Activated CD4-positive, alpha-beta T cell treated with anti-CD3 and anti-CD28 coated beads, Interleukin-2, Interleukin-4, amounts not matched to agents 100 ng/mL and 50 ng/mL, durations not matched to agents 16 hours and 8 hours (primary cell): ENCODE data around the gene PBX1.
"Not testable (repeated sequence)": the region's sequence is repeated elsewhere in the genome, so short reads cannot be mapped to it uniquely, and the experiment has no call there.

Experiments used
- DNase-seq: peaks from one replicate; pipeline ENCODE4 v3.0.0-alpha.2; 2020; ENCODE audit warnings: low spot score

PBX1 gene

DNA sequence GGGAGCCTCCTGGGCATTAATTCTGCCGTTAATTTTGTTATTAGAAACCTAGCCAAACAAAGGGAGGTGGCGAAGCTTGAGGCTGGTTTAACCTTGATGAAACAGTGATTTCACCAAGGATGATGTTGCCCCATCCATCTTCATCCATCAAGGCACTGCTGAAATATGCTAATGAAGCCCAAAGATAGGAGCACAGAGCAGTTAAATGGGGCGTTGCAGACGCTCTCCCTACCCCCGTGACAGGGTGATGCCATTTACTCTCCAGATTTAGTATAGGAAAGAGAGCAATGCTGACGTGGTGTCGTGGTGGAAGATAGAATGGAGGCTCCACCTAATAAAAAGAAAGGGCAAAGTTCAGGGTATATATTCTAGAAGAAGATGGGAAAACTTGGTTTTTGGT lies 84.0 kb downstream of the PBX1 start:
- DNase-seq, result no peak

DNA sequence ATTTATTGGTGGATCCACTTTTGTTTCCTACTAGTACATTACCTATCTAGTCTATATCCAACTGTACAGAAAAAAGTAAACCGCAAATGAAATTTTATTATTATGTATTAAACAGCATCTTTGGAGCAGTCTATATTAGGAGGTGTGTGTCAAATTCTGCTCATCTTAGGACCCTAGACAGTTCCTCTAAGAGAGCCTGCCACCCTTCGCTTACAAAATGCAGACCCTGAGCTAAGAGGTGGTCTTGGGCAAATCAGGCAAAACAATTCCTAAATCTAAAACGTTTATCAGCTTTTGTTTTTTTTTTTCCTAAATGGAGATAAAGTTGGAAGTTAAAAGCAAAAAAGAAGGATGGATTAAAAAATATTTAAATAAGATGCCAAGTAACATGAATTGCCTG lies 85.3 kb downstream of the PBX1 start:
- no peak for DNase-seq

DNA sequence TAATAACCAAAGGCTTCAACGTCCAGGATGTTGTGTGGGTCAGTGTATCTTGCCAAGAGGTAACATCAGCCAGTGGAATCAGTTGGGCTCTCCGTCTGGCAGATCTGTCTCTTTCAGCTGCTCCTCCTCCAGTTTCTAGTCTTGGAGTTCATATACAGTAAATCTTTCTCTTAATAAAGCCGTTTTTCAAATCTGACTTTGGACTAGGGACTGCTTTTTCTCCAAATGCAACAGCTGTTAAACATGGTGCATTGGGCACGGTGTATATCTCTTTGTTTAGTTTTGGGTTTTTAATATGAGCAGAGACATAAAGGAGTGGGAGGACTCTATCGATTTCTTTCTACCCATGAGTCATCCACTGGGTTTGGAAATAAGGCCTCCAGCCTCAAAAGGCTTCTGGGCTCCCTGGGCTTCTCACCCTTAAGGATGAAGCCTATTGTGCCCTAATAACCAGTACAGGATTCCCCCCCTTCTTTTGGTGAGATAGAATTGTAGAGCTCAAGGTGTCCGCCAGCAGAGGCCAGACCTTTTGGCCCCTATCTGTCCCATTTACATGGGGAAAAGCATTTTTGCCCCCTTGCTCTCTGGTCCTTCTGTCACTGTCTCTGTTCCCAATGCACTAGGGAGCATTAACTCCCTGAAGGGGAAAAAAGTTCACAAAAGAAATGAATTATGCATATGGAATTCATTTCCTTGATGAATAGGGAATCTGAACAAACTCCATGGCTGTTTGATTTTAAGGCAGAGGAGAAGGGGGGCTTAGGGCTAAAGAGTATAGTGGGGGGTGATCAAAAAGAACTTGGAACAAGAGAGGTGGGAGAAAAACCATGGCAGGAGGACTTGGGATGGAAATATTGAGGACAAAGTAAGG lies 86.0 kb downstream of the PBX1 start:
- no peak for DNase-seq

DNA sequence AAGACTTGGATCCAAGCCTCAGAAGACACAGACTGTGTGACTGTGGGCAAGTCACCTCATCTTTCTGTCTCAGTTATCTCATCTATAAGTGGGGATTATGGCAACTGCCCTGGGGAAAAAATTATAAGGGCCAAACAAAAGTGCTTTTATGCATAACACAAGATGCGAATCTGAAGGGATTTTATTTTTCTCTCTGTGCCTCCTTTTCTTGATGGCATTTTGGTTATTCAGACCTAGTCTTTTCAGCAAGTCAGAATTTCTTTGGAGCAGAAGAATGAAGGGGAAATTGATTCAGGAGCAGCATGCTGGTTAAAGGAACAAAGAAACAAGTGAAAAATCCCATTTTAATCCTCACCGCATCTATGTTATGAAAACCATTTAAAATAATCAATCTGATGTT lies 86.9 kb downstream of the PBX1 start:
- DNase-seq, result no peak

DNA sequence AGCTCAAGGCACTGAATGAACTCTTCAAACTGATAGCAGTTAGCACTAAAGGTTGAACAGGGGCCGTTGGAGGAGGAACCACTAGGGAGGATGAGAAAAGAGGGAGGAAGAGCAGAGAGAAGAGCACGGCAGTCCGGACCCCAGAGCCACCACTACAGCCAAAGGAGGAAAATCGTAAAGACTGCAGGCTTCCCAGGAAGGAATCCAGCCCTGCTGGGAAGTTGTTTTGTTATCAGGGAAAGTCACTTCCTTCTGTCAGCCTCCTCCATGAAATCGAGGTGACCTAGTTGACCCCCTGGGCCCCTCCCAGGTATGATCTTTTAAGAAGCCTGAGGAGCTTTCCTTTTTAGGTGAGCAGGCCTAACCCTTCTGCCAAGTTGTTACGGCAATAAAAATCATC lies 88.2 kb downstream of the PBX1 start:
- no peak for DNase-seq

DNA sequence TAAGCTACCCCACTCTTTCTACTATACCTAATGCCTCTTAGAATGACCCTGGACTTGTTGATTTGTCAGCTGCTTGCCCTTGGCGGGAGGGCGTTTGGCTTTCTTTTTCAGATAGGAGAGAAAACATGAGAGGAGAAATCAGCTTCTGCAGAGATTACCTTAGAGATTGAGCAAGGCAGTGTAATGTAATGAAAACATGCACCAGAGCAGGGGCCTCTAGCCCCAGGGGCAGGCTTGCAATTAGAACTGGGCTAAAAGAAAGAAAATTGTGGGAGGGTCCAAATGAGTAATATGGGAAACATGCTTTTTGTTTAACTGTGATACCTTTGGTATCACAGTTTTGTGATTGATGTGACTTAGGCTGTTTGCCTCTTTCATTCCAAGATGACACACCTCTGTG lies 89.7 kb downstream of the PBX1 start:
- no peak for DNase-seq

DNA sequence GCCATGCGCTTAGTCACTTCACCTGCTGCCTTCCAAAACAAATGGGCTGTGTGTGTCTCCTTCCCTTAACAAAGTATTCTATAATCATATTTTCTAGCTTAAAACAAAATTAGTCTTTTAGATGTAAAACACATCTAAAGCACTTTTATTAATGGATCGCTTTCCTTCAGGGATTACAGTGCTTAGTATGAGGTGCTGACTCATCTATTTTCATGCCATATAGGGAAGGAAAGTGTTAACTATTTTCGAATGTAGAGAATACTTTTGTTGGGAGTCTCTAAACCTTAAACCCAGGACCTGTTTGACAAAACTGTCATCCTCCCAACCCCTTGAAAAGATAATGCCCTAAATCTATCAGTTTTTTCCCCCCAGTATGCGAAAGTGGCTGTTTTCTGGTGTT lies 90.2 kb downstream of the PBX1 start:
- no peak for DNase-seq

DNA sequence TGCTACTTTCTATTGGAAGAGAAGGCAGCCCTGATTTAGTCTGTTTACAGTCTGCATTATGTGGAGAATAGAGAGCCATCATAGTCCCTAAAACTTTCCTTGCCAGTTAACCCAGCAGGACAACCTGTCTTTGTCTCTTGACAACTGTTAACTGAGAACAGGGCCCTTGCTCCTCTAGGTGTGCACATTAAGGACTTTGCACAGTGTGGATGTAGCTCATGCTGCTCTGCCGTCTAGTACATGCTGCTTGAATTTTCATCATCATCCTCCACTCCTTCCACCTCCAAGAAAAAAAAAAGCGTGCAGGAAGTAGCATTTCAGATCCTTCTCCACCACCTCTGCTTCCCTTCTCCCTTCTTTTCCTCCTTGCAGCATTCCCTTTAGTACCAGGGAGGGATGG lies 91.5 kb downstream of the PBX1 start:
- no peak for DNase-seq

DNA sequence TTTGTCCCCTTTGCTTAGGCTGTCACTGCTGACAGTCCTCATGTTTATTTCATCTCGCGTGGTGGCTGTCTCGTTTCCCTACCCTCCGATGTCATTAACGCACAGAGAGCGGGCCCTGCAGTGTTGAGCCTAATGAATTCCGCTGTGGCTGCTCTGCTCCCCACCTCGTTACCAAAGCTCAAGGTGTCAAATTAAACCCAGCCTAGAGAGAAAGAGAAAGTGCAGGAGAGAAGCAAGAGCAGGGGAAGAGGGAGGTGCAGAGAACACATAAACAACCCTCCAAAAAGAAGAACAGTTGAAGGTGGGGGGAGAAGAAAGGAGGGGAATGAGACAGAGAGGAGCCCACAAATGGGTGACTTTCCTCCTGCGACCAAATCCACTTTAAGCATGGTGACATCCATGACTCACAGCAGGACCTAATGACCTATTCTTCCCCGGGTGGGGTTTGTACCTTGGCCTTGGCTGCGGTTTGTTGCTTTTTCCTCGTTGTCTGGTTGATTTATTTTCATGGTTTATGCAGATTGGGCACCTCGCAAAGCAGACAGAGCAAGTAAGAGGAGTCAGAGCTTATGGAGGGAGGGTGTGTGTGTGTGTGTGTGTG lies 92.5 kb downstream of the PBX1 start:
- DNase-seq, result no peak

DNA sequence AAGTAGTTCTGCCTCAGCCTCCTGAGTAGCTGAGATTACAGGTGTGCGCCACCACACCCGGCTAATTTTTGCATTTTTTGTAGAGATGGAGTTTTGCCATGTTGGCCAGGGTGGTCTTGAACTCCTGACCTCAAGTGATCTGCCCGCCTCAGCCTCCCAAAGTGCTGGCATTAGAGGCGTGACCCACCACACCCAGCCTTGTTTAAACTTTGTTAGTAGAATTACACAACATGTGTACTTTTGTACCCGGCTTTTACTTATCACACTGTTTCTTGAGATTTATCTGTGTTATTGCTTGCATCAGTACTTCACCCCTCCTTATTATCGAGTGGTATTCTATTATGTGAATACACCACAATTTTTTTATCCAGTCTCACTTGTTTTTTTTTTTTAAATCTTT lies 94.0 kb downstream of the PBX1 start:
- DNase-seq, result not testable (repeated sequence)

DNA sequence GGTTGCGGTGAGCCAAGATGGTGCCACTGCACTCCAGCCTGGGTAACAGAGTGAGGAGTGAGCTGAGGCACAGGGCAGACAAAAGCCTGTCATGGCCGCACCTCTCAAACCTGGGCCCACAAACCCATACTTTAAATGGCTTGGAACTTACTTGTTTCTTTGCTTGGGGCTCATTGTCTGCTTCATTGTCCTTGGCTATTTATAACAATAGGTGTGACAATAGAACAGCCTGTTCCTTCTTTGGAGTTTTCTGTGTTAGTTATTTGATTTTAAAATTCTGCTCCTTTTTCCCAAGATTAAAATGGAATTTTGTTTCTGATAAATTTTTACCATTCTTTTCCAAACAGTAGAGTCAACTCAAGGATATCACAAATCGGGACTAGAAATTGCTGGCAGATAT lies 94.7 kb downstream of the PBX1 start:
- DNase-seq, result no peak

DNA sequence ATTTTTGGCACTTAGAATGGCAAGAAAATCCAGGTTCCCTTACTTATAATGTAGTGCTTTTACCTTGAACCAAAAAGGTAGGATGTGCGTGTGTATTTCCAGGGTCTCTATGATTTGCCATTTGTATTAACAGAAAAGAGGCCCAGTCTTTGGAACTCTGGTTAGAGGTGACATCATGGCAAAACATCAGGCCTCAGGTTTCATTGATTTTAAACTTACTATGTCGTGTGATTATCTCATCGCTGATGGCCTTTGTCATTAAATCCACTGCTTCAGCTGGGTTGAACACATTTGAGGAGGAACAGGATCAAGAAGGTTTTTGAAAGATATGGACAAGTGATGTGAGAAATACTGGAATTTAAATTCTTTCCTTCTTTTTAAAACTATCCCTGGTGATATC lies 95.2 kb downstream of the PBX1 start:
- no peak for DNase-seq

DNA sequence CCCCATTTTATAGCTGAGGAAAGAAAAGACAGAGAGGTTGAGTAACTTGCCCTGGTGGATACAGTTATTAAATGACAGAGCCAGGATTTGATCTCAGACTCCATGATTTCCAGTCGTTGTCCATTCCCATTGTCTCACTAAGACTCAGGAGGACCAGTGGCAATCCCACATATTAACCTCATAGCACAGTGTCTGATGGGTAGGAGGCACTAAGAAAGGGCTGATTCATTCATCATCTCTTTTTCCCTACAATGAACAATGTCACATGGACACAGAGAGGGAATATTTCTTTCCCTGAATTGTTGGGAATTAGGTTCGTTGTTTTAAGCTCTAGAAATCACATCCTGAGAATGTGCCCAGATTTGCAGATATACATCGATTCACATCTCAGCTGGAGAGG lies 99.9 kb downstream of the PBX1 start:
- no peak for DNase-seq

DNA sequence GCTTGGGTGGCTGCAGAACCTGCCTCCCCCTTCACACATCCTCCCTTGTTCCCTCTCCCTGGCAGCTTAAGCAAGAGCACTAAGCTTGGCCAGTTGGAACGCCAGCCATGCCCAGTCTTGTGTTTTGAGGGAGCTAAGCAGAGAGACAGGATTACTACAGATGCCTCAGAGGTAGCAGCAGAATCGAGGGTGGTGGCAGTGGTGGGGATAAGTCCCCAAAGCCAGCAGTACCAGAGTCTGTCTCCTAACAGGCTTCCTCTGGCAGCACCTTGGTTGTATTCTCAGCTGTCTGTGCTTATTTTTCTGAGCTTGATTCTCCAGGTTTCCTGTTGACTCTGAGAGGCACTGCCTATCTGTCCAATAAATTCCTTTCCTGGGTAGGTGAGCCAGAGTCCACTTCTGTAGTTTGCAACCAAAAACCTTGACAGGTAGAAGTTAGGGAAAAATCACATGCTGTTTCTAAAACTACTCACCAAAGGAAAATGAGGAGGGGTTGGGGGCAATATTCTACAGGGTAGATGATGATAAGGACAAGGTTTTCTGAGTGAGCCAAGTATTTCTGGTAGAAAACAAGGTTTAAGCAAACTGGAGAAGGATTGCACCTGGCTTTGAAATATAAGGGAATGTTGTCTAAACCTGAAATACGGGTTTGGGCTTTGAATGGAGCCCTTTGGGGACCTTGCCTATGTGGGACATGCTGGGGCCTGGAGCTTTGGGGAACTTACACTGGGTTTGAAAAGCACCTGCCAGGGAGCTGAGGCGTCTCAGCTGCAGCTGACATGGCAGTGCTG lies 100.8 kb downstream of the PBX1 start:
- no peak for DNase-seq

DNA sequence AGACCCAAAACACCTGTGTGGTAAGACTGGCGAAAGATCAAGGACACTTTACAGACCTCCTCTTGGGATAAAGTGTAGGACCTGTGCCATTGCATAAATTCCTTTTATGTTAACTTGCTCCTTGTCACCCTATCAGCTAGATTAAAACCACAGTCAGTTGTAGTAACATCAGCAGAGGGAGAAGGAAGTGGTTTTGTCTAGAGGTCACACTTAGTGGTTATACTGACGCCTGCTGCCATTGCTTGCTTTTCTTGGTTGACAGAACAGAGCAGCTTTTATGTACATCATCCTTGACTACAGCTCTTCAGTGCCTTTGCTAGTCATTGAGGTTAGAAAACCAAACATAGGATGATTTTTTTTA lies 101.4 kb downstream of the PBX1 start:
- peak; percentile 30 for DNase-seq

DNA sequence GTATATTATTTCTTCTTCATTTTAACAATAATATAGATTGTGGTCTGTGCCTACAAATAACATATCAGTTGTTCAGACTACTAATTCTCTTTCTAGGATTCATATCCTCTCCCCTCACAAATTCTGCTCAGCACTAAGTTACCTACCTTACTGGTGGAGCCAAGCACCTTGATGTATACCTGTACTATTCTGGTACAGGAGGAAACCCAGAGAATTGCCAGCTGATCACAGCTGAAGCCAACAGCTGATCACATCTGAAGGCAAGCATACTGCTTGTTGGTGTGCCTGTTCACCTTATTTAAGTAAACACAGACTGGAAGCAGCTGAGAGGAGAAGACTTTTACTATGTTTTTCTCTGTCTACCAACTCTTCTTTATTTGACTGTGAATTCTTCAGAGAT lies 101.8 kb downstream of the PBX1 start:
- DNase-seq, result no peak

DNA sequence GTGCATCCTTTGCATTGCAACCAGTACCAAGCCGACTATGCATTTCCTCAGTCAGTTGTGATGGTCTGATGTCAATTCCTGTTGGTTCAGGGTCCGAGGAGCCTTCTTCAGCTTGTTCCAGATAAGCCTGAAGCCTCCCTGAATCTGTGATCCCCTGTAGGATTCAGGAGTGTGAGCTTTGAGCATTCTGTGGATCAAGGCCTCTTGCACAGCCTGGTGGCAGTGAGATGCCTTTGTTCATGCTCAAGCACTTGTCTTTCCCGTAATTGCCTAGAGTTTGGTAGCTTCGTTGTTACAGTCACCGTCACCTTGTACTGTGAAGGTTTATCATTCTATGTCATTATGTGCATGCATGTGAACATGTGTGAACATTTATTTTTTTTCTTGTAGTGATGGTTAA lies 103.5 kb downstream of the PBX1 start:
- no peak for DNase-seq

DNA sequence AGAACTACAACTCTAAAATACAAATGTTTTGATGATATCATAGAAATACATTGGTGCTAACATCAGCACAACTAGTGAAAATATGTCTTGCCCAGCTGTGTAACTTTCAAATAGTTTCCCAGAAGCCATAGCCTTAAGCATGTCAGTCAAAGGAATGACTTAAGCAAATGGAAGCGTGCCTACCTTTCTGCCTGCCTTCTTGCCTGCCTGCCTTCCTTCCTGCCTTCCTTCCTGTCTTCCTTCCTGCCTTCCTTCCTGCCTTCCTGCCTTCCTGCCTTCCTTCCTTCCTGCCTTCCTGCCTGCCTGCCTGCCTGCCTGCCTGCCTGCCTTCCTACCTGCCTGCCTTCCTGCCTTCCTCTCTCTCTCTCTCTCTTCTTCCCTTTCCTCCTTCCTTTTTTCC lies 104.0 kb downstream of the PBX1 start:
- DNase-seq, result no peak

DNA sequence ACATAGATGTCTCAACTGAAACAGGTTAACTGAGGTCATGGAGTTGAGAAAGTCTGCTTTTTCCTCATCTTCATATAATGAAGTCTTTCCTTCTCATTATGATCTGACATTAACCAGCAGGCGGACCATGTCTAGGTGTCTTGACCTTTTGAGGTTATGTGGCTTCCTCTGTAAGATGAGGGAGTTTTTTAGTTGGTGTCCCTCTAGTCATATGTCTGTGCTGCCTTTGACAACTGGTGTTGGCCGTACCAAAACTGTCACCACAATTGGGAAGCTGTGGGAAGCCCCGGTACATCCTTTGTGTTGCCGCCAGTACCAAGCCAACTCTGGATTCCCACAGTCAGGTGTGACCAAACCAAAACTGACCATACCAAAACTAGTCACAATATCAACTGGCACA lies 105.1 kb downstream of the PBX1 start:
- DNase-seq, result no peak

DNA sequence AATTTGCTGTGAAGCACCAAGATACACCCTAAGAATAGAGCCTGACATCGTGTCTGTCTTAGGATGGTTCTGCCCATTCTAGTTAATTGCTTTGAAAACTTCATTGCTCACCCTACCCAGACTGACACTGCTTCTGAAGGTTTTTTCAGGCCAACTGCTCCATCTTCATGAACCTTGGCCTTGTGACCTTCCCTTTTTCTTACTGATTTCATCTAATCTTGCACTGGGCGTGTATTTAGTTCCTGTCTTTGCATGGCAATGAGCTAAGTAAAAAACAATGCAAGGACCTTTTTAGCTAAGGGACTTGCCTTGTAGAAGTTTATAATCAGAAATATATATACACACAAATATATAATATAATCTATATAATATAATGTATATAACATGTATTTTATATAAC lies 108.0 kb downstream of the PBX1 start:
- no peak for DNase-seq

DNA sequence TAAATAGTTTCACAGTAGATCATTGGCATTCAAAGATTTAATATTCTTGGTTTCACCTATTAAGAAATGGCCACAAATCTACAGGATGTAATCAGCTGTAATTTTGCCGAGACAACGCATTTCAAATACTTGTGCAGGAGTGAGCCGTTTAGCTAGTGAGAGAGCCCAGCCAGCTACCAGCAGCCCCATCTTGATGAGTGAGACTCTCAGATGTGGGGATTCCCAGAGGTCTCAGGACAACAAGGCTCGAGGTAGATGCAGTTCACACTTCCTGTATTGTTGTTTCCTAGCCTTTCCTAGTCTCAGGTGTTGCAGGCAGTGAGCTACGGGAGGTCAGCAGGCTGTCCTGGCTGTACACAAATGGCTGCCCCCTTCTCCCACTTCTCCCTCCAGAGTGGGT lies 108.6 kb downstream of the PBX1 start:
- DNase-seq, result no peak

DNA sequence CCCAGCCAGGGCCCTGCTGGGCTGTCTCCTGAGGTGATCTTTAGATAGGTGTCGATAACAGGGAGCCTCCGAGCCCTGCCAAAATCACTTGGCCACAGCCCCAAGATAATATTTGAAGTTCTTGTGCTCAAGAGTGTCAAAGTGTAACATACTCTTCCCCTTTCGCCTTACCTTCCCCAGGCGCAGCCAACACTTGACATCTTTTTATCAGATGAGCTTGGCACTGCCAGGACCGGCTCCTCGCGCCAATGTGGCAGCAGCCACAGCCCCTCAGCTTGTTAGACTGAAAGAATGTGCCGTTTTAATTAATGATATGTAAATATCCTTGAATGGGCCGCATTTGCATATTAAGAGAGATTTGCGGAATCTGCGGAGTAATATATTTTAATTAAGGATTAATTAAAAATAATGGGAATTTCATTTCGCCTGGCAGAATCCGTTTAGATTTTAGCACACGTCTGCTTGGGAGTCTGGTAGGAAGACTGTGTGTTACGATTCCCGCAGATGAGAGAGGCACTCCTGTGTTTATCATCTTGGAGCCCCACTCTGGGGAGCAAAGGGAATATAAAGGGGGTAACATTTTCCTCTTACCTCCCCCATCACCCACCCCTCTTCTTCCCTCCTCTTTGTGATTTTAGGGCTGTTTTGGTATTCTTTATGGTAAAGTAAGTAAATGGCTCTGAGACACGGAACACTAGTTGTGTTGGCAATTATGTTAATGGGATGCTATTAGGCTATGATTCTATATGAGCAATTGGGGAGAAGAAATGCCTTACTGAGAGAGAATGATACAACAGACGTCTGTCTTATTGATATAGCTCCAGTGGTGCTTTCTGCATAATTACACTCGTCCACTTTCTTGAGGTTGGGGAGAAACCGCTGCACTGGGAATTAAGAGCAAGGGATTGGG lies 109.8 kb downstream of the PBX1 start:
- no peak for DNase-seq
